Peyer's patch (tissue), 4 donors: ENCODE results near the gene USP43. TPM values are rescaled to one million over a fixed set of nuclear protein-coding genes. Genes with fewer than 3 reads are reported as not detected.

ENCODE experiments used
- DNase-seq, 3 donors: peaks; one replicate each; pipeline ENCODE4 v3.0.0-alpha.2; 2017 to 2019
- H3K27ac ChIP-seq, 4 donors: fragments of 200-600 bp; sonication (generic); one replicate each; pipeline ENCODE4 v1.5.1; 2016 to 2019
- H3K27me3 ChIP-seq, 2 donors: fragments of 200-600 bp; sonication (generic); one replicate each; pipeline ENCODE4 v1.5.1; 2019
- H3K36me3 ChIP-seq, 3 donors: fragments of 200-600 bp; sonication (generic); one replicate each; pipeline ENCODE4 v1.5.1; 2016 to 2019
- H3K4me1 ChIP-seq, 4 donors: fragments of 200-600 bp; sonication (generic); one replicate each; pipeline ENCODE4 v1.5.1; 2016 to 2019
- H3K4me3 ChIP-seq, 4 donors: fragments of 200-600 bp; sonication (generic); 1 replicate in 3 of 4; 2 replicates in 1 of 4; pipeline ENCODE4 v1.5.1; 2016 to 2019; ENCODE audit warnings: mild to moderate bottlenecking in 1 of 4
- H3K9me3 ChIP-seq, 4 donors: fragments of 200-600 bp; sonication (generic); one replicate each; pipeline ENCODE4 v1.5.1; 2016 to 2019; ENCODE audit warnings: mild to moderate bottlenecking in 1 of 4
- CTCF ChIP-seq, 6 experiments: fragments of 450-650 bp in 4 of 6; fragments of 200-600 bp in 2 of 6; sonication (generic) in 1 of 6; IDR thresholded peaks; one replicate each; pipeline ENCODE4 v1.5.1; 2017 to 2019; ENCODE audit warnings: antibody characterized with exemption in 6 of 6, mild to moderate bottlenecking in 3 of 6, moderate library complexity in 1 of 6
- POLR2A ChIP-seq, 2 donors: fragments of 450-650 bp; IDR thresholded peaks; one replicate each; pipeline ENCODE4 v1.5.1; 2017; ENCODE audit warnings: antibody characterized with exemption in 2 of 2, mild to moderate bottlenecking in 2 of 2, moderate library complexity in 2 of 2
- total RNA-seq, 4 donors: library from RNA; depleted of rRNA; stranded (reverse); fragments of >200 nt; gene quantifications; one replicate each; pipeline ENCODE4 v1.1.0, GENCODE V29; 2016

USP43 gene
- total RNA-seq, 4 donors from 2014 or later, result 7.4 to 34.8 (median 21.5) TPM

- Histone ChIP-seq H3K36me3 (peaks cover 0 to 3% (median 0%) of the 10 kb centered on the region in 3 donors), H3K4me1 (no peaks in the 10 kb centered on the region), H3K4me3 (no peak overlapping the region), H3K9me3 (no peaks in the 10 kb centered on the region), H3K27me3 (no peaks in the 10 kb centered on the region), H3K27ac (no peak overlapping the region)
- no peak for DNase-seq
- TF ChIP-seq CTCF (IDR thresholded peaks at IDR 0.05) (no peak), POLR2A (IDR thresholded peaks at IDR 0.05) (no peak)
Measured at GRCh38 chr17:9693755-9694154, 48.4 kb downstream of the USP43 start.

- peaks cover 0 to 3% (median 0%) of the 10 kb centered on the region in 3 donors for H3K36me3 ChIP-seq
- TF ChIP-seq CTCF (IDR thresholded peaks at IDR 0.05) (peak in 3 of 6 experiments; percentile 12 to 14 (median 12)), POLR2A (IDR thresholded peaks at IDR 0.05) (no peak)
- no peak overlapping the region for H3K27ac ChIP-seq
- no peaks in the 10 kb centered on the region for H3K27me3 ChIP-seq
- H3K4me3 ChIP-seq, result no peak overlapping the region
- DNase-seq, result no peak
- no peaks in the 10 kb centered on the region for H3K4me1 ChIP-seq
- peaks cover 0 to 5% (median 0%) of the 10 kb centered on the region in 4 donors for H3K9me3 ChIP-seq
Measured at GRCh38 chr17:9696279-9697044, 51.1 kb downstream of the USP43 start.

- TF ChIP-seq CTCF (IDR thresholded peaks at IDR 0.05), result no peak
- Histone ChIP-seq H3K4me1 (no peaks in the 10 kb centered on the region), H3K4me3 (no peak overlapping the region), H3K27me3 (no peaks in the 10 kb centered on the region), H3K36me3 (no peaks in the 10 kb centered on the region), H3K27ac (no peak overlapping the region), H3K9me3 (peaks cover 0 to 5% (median 0%) of the 10 kb centered on the region in 4 donors)
- no peak for DNase-seq
Measured at GRCh38 chr17:9700136-9700535, 54.8 kb downstream of the USP43 start.

GRCh38 chr17:9700754-9701476 is 55.6 kb downstream of the USP43 start:
- peaks cover 0 to 5% (median 0%) of the 10 kb centered on the region in 4 donors for H3K9me3 ChIP-seq
- no peak overlapping the region for H3K4me3 ChIP-seq
- no peaks in the 10 kb centered on the region for H3K36me3 ChIP-seq
- H3K27me3 ChIP-seq, result no peaks in the 10 kb centered on the region
- no peaks in the 10 kb centered on the region for H3K4me1 ChIP-seq
- no peak overlapping the region for H3K27ac ChIP-seq
- no peak for DNase-seq
- TF ChIP-seq CTCF (IDR thresholded peaks at IDR 0.05) (no peak), POLR2A (IDR thresholded peaks at IDR 0.05) (no peak)

GRCh38 chr17:9702482-9702881 is 57.2 kb downstream of the USP43 start:
- no peaks in the 10 kb centered on the region for H3K36me3 ChIP-seq
- no peaks in the 10 kb centered on the region for H3K27me3 ChIP-seq
- TF ChIP-seq POLR2A (IDR thresholded peaks at IDR 0.05) (no peak), CTCF (IDR thresholded peaks at IDR 0.05) (no peak)
- DNase-seq, result no peak
- H3K27ac ChIP-seq, result no peak overlapping the region
- peaks cover 0 to 5% (median 0%) of the 10 kb centered on the region in 4 donors for H3K9me3 ChIP-seq
- no peak overlapping the region for H3K4me3 ChIP-seq
- H3K4me1 ChIP-seq, result no peaks in the 10 kb centered on the region
